Loucy (cell line): Measurements from ENCODE around the gene CRISP3.

Experiments
- EZH2phosphoT487 ChIP-seq: fragments of 200-600 bp; IDR thresholded peaks from 2 replicates; pipeline ENCODE4 v1.6.1; 2018; ENCODE audit warnings: antibody characterized with exemption, mild to moderate bottlenecking, moderate library complexity, borderline replicate concordance
- TF ChIP-seq, protein P1 (sequence below): fragments of 200-600 bp; sonication (generic); conservative IDR thresholded peaks from 2 replicates; pipeline ENCODE4 v1.5.1; 2014; ENCODE audit warnings: mild to moderate bottlenecking, antibody characterized with exemption, low read length

DNA sequence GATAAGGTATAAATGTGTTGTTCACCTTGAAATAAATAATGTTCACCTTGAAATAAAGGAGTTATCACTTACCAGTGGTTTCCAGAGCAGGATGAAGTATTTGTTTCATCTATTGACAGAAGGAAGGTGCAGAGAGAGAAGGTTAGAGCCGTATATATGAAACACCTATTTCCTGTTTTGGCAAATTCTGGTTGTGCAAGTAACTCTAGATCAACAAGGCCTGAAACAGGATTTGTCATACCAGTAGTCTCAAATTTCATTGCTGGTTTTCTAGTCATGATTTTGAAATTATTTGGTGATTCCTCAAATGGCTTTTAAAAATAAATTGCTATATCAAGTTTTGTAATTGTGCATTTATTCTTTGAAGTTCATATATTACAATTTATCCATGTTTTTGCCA is at the start of gene CRISP3:
- TF ChIP-seq, protein P1, sequence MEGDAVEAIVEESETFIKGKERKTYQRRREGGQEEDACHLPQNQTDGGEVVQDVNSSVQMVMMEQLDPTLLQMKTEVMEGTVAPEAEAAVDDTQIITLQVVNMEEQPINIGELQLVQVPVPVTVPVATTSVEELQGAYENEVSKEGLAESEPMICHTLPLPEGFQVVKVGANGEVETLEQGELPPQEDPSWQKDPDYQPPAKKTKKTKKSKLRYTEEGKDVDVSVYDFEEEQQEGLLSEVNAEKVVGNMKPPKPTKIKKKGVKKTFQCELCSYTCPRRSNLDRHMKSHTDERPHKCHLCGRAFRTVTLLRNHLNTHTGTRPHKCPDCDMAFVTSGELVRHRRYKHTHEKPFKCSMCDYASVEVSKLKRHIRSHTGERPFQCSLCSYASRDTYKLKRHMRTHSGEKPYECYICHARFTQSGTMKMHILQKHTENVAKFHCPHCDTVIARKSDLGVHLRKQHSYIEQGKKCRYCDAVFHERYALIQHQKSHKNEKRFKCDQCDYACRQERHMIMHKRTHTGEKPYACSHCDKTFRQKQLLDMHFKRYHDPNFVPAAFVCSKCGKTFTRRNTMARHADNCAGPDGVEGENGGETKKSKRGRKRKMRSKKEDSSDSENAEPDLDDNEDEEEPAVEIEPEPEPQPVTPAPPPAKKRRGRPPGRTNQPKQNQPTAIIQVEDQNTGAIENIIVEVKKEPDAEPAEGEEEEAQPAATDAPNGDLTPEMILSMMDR: no peak
- no peak for TF ChIP-seq EZH2phosphoT487
